Stimulated activated naive CD8-positive, alpha-beta T cell treated with anti-CD3 and anti-CD28 coated beads, Interleukin-15, Interleukin-2, amounts not matched to agents 100 ng/mL and 50 ng/mL, for 24 hours (primary cell): ENCODE measurements around the gene ANKMY1.

ENCODE experiments used
- H3K27ac Mint-ChIP-seq: one replicate; pipeline ENCODE4 v1.8.0; 2021; ENCODE audit warnings: mild to moderate bottlenecking, mixed read lengths
- H3K27me3 Mint-ChIP-seq: one replicate; pipeline ENCODE4 v1.8.0; 2021; ENCODE audit warnings: mixed read lengths
- H3K36me3 Mint-ChIP-seq: one replicate; pipeline ENCODE4 v1.8.0; 2021; ENCODE audit warnings: low read depth, mixed read lengths
- H3K4me1 Mint-ChIP-seq: one replicate; pipeline ENCODE4 v1.8.0; 2021; ENCODE audit warnings: low read depth, mixed read lengths
- H3K4me3 Mint-ChIP-seq: one replicate; pipeline ENCODE4 v1.8.0; 2021; ENCODE audit warnings: mild to moderate bottlenecking, mixed read lengths
- H3K9me3 Mint-ChIP-seq: one replicate; pipeline ENCODE4 v1.8.0; 2021; ENCODE audit warnings: mixed read lengths

Gene ANKMY1

GRCh38 chr2:240557808-240558207 lies at the start of gene ANKMY1:
Gene ANKMY1, minus strand, starts transcription at chr2:240557988. Its CDS starts 653 bp downstream, at chr2:240557335.
- Mint-ChIP-seq H3K9me3 (no peaks in the 10 kb centered on the region), H3K27me3 (no peaks in the 10 kb centered on the region), H3K27ac (peak within 1 kb of the TSS; percentile 91), H3K4me3 (peak within 1 kb of the TSS; percentile 89), H3K4me1 (peaks cover 55% of the 10 kb centered on the region), H3K36me3 (peaks cover 47% of the 10 kb centered on the region)

- no peaks in the 10 kb centered on the region for H3K27me3 Mint-ChIP-seq
- no peak overlapping the region for H3K4me3 Mint-ChIP-seq
- no peaks in the 10 kb centered on the region for H3K9me3 Mint-ChIP-seq
- no peaks in the 10 kb centered on the region for H3K36me3 Mint-ChIP-seq
- H3K4me1 Mint-ChIP-seq = peaks cover 3% of the 10 kb centered on the region
- H3K27ac Mint-ChIP-seq = no peak overlapping the region
These were observed 48.3 kb upstream of the ANKMY1 start for GRCh38 chr2:240605867-240606743.

GRCh38 chr2:240604939-240605716 lies 47.3 kb upstream of the ANKMY1 start:
- H3K27me3 Mint-ChIP-seq = no peaks in the 10 kb centered on the region
- H3K27ac Mint-ChIP-seq = no peak overlapping the region
- no peak overlapping the region for H3K4me3 Mint-ChIP-seq
- H3K36me3 Mint-ChIP-seq = no peaks in the 10 kb centered on the region
- H3K4me1 Mint-ChIP-seq = peaks cover 3% of the 10 kb centered on the region
- H3K9me3 Mint-ChIP-seq = no peaks in the 10 kb centered on the region

- Mint-ChIP-seq H3K9me3 (no peaks in the 10 kb centered on the region), H3K27me3 (no peaks in the 10 kb centered on the region), H3K4me3 (no peak overlapping the region), H3K27ac (no peak overlapping the region), H3K36me3 (no peaks in the 10 kb centered on the region), H3K4me1 (peaks cover 3% of the 10 kb centered on the region)
These were observed 46.6 kb upstream of the ANKMY1 start for GRCh38 chr2:240604291-240604938.

- H3K9me3 Mint-ChIP-seq = no peaks in the 10 kb centered on the region
- no peak overlapping the region for H3K27ac Mint-ChIP-seq
- no peaks in the 10 kb centered on the region for H3K4me1 Mint-ChIP-seq
- no peaks in the 10 kb centered on the region for H3K36me3 Mint-ChIP-seq
- H3K27me3 Mint-ChIP-seq = no peaks in the 10 kb centered on the region
- no peak overlapping the region for H3K4me3 Mint-ChIP-seq
These were observed 46.1 kb upstream of the ANKMY1 start for GRCh38 chr2:240603846-240604245.

GRCh38 chr2:240603081-240603835 lies 45.5 kb upstream of the ANKMY1 start:
- no peak overlapping the region for H3K4me3 Mint-ChIP-seq
- no peak overlapping the region for H3K27ac Mint-ChIP-seq
- no peaks in the 10 kb centered on the region for H3K27me3 Mint-ChIP-seq
- no peaks in the 10 kb centered on the region for H3K4me1 Mint-ChIP-seq
- no peaks in the 10 kb centered on the region for H3K36me3 Mint-ChIP-seq
- H3K9me3 Mint-ChIP-seq = no peaks in the 10 kb centered on the region

- no peak overlapping the region for H3K27ac Mint-ChIP-seq
- H3K4me1 Mint-ChIP-seq = no peaks in the 10 kb centered on the region
- no peaks in the 10 kb centered on the region for H3K36me3 Mint-ChIP-seq
- no peak overlapping the region for H3K4me3 Mint-ChIP-seq
- H3K27me3 Mint-ChIP-seq = no peaks in the 10 kb centered on the region
- no peaks in the 10 kb centered on the region for H3K9me3 Mint-ChIP-seq
These were observed 44.7 kb upstream of the ANKMY1 start for GRCh38 chr2:240602266-240603050.

GRCh38 chr2:240601831-240602160 lies 44.0 kb upstream of the ANKMY1 start:
- no peaks in the 10 kb centered on the region for H3K4me1 Mint-ChIP-seq
- H3K4me3 Mint-ChIP-seq = no peak overlapping the region
- H3K9me3 Mint-ChIP-seq = no peaks in the 10 kb centered on the region
- H3K36me3 Mint-ChIP-seq = no peaks in the 10 kb centered on the region
- no peak overlapping the region for H3K27ac Mint-ChIP-seq
- H3K27me3 Mint-ChIP-seq = no peaks in the 10 kb centered on the region

- Mint-ChIP-seq H3K9me3 (no peaks in the 10 kb centered on the region), H3K36me3 (no peaks in the 10 kb centered on the region), H3K4me1 (no peaks in the 10 kb centered on the region), H3K4me3 (no peak overlapping the region), H3K27ac (no peak overlapping the region), H3K27me3 (no peaks in the 10 kb centered on the region)
These were observed 43.5 kb upstream of the ANKMY1 start for GRCh38 chr2:240601061-240601830.

- Mint-ChIP-seq H3K4me1 (no peaks in the 10 kb centered on the region), H3K27me3 (no peaks in the 10 kb centered on the region), H3K9me3 (no peaks in the 10 kb centered on the region), H3K36me3 (no peaks in the 10 kb centered on the region), H3K27ac (no peak overlapping the region), H3K4me3 (no peak overlapping the region)
These were observed 42.7 kb upstream of the ANKMY1 start for GRCh38 chr2:240600451-240600961.

- Mint-ChIP-seq H3K4me3 (no peak overlapping the region), H3K4me1 (no peaks in the 10 kb centered on the region), H3K27me3 (no peaks in the 10 kb centered on the region), H3K9me3 (no peaks in the 10 kb centered on the region), H3K27ac (no peak overlapping the region), H3K36me3 (no peaks in the 10 kb centered on the region)
These were observed 41.4 kb upstream of the ANKMY1 start for GRCh38 chr2:240599141-240599583.

GRCh38 chr2:240598311-240598911 lies 40.6 kb upstream of the ANKMY1 start:
- H3K27ac Mint-ChIP-seq = no peak overlapping the region
- no peaks in the 10 kb centered on the region for H3K27me3 Mint-ChIP-seq
- no peaks in the 10 kb centered on the region for H3K9me3 Mint-ChIP-seq
- no peaks in the 10 kb centered on the region for H3K4me1 Mint-ChIP-seq
- H3K36me3 Mint-ChIP-seq = no peaks in the 10 kb centered on the region
- H3K4me3 Mint-ChIP-seq = no peak overlapping the region
